ENCODE measurements around the gene FAM90A1. TPM values are rescaled to one million over a fixed set of nuclear protein-coding genes. Genes with fewer than 3 reads are reported as not detected.
A peak's percentile ranks its signal among the peaks of the same experiment; 100 is the strongest.
"Not testable (repeated sequence)": the region's sequence is repeated elsewhere in the genome, so short reads cannot be mapped to it uniquely, and the experiment has no call there.

The FAM90A1 gene
- total RNA-seq, 6 donors from 2014 or later, result 0.34 to 2.1 (median 0.37) TPM; not detected in 3

DNA sequence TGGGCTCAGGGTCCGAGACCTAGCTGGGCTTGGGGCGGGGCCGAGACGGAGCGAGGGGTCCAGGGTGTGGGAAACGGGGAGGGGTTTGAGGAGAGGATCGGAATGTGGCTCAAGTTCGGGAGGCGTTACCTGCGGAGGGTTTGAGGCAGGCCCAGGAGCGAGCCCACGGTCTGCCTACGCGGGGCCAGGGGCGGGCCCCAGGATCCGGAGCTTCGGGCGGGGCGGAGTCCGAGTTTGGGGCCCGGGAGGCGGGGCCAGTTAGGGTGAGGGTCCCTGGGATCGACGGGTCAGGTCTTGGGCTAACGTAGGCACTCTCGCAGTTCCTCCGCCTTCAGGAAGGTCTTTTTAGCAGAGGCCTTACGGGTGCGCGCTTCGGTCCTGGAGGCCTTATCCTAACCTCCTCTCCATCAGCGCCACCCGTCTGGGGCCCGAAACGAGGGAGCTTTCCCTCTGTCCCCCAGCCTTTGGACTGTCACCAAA, 16.3 kb upstream of the FAM90A1 start:
- H3K4me3 ChIP-seq, result peak overlapping the region; percentile 53 to 98 (median 90)
- ATAC-seq (ENCODE audit: low FRiP score in 2 of 2); DNase-seq; H3K4me1 ChIP-seq; H3K9me3 ChIP-seq; H3K36me3 ChIP-seq; H3K27me3 ChIP-seq: not testable (repeated sequence)
- H3K27ac ChIP-seq, result peak overlapping the region; percentile 85 to 94 (median 86)
- peak in 1 of 2 donors; percentile 49 for TF ChIP-seq POLR2AphosphoS5 (IDR thresholded peaks at IDR 0.05)
- WGBS, 2 donors, result 3% methylated on average over 14 to 19 of the region's 35 CpGs

DNA sequence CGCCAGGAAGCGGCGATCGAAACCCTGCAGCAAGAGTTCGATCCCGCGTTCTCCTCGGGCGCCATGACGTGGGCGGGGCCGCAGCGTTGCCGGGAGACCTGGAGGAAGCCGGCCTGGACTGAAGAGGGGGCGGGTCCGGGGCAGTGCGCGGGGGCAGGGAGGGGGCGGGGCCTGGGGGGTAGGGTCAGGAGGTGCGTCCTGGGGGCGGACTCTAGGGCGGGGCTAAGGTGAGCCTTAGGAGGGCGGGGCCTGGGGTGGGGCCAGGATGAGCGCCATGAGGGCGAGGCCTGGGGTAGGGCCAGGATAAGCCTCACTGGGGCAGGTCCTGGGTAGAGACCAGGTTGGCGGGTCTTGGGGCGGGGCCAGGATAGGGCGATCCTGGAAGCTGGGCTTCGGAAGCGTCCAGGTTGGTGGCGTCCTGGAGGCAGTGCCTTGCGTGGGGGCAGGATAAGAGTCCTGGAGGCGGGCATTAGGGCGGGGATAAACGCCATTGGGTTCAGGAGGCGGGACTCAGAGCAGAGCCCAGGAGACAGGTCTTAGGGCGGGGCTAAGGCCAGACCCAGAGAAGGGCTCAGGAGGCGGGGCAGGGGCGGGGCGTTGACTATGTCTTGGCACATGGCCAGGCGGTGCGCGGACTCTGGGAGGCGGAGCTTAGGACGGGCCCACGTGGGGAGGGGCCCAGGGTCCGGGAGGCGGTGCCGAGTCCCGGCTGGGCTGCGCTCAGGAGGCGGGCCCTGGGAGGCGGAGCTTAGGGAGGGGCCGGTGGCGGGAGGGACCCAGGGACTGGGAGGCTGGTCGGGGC, 15.7 kb upstream of the FAM90A1 start:
- H3K9me3 ChIP-seq, H3K4me1 ChIP-seq, H3K27me3 ChIP-seq, H3K36me3 ChIP-seq: not testable (repeated sequence)
- WGBS, 2 donors, result 0 to 1% methylated on average over 16 to 35 of the region's 57 CpGs
- ATAC-seq (ENCODE audit: low FRiP score in 2 of 2), result peak; percentile 99 to 100
- peak in 1 of 2 donors; percentile 52 for TF ChIP-seq POLR2AphosphoS5 (IDR thresholded peaks at IDR 0.05)
- peak in 1 of 4 donors; percentile 65 for TF ChIP-seq POLR2A (IDR thresholded peaks at IDR 0.05)
- H3K4me3 ChIP-seq, result peak overlapping the region; percentile 76 to 98 (median 90)
- peak overlapping the region; percentile 85 to 94 (median 86) for H3K27ac ChIP-seq
- DNase-seq, result peak; percentile 99 to 100

DNA sequence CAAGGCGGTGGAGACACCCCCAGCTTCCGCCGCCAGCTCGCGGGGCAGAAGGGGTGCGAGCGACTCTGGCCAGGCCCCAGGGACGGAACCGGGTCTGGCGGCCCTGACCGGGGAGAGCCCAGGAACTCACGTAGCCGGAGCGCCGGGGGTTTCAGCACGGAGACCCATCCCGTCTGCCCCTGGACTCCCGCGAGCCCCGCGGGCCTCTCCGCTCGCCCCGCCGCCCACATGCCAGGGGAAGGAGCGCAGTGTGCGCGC, 15.1 kb upstream of the FAM90A1 start:
- TF ChIP-seq, protein P1, sequence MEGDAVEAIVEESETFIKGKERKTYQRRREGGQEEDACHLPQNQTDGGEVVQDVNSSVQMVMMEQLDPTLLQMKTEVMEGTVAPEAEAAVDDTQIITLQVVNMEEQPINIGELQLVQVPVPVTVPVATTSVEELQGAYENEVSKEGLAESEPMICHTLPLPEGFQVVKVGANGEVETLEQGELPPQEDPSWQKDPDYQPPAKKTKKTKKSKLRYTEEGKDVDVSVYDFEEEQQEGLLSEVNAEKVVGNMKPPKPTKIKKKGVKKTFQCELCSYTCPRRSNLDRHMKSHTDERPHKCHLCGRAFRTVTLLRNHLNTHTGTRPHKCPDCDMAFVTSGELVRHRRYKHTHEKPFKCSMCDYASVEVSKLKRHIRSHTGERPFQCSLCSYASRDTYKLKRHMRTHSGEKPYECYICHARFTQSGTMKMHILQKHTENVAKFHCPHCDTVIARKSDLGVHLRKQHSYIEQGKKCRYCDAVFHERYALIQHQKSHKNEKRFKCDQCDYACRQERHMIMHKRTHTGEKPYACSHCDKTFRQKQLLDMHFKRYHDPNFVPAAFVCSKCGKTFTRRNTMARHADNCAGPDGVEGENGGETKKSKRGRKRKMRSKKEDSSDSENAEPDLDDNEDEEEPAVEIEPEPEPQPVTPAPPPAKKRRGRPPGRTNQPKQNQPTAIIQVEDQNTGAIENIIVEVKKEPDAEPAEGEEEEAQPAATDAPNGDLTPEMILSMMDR (IDR thresholded peaks at IDR 0.05), result peak in 1 of 6 experiments; percentile 12
- TF ChIP-seq POLR2A (IDR thresholded peaks at IDR 0.05), result peak in 1 of 4 donors; percentile 40
- Histone ChIP-seq H3K27ac (peak overlapping the region; percentile 85 to 94 (median 86)), H3K4me3 (peak overlapping the region; percentile 76 to 98 (median 90))
- H3K9me3 ChIP-seq; H3K36me3 ChIP-seq; DNase-seq; H3K4me1 ChIP-seq; ATAC-seq (ENCODE audit: low FRiP score in 2 of 2); H3K27me3 ChIP-seq: not testable (repeated sequence)
- WGBS, 2 donors, result 1% methylated on average over 16 of the region's 28 CpGs; no CpG with 5 or more reads in 1 of the 2 donors

DNA sequence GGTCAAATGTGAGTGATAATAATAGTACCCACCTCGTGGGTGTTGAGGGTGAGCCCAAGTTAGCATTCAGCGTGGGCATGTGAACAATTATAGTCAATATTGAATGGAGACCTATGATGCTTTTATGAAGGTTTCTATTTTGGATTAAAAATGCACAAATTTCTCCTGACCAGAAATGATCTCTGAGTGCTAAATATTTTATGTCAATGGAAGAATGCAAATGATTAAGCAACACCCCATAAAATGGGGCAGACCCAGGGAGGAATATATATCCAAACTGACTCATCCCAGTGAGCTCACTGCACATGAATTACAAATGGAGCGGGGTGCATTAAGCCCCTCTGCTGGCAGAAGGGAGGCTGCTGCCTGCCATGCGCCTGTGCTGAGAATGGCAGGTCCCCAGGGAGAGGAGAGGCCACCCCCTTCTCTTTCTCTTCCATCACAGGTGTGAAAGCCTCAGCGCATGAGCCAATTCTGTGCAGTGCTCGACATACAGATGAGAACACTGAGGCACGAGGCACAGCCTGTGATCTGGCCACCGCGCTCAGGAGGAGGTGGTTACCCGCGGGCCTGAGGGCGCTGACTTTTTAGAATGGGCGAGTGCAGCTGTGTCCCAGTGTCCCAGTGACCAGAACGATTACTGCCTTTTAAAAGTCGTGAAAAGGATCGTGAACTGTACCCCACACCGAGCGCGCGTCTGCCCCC, 14.7 kb upstream of the FAM90A1 start:
- H3K4me3 ChIP-seq, result peak overlapping the region; percentile 76 to 98 (median 90)
- H3K4me1 ChIP-seq; H3K36me3 ChIP-seq; H3K27me3 ChIP-seq; H3K9me3 ChIP-seq; ATAC-seq (ENCODE audit: low FRiP score in 2 of 2): not testable (repeated sequence)
- whole genome bisulfite sequencing, 2 donors, result 6 to 35% methylated on average over 4 to 19 of the region's 20 CpGs
- peak overlapping the region; percentile 85 to 94 (median 86) for H3K27ac ChIP-seq
- peak in 1 of 2 donors; percentile 27 for DNase-seq

DNA sequence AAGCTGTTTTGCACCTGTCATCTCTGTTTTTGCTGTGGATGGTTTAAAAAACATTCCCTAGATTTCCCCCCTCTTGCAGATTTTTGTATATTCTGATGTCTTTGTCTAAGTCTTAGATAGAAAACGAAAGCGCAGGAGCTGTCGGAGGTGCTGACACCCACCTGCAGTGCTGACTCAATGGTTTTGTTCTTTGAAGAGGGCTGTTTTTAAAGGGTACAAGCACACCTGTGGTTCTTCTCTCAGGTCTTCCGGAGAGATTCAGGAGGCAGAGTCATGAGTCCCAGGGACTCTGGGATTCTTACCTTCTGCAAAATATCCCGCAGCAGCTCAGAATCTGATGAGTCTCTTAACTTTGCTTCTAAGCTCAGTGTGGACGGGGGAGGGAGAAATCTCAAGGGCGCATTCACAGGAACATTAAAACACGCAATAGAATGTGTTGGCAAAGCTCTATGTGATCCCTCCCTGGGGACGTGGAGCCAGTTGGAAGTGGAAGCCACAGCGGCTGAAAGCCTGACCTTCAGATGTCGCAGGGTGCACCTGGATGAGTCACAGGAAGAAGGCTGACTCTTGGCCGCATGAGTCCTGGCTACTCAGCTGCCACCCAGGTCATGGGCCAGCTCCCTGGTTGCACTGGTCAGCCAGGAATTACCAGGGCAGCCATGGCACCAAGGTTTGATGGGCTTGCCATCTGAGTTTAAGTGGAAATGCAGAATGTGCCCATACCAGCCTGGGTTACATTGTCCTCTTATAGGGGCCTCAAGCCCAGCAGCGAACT, 13.1 kb upstream of the FAM90A1 start:
- not testable (repeated sequence) for H3K4me3 ChIP-seq
- WGBS, 2 donors, result 77 to 85% methylated on average over 8 to 11 of the region's 13 CpGs

DNA sequence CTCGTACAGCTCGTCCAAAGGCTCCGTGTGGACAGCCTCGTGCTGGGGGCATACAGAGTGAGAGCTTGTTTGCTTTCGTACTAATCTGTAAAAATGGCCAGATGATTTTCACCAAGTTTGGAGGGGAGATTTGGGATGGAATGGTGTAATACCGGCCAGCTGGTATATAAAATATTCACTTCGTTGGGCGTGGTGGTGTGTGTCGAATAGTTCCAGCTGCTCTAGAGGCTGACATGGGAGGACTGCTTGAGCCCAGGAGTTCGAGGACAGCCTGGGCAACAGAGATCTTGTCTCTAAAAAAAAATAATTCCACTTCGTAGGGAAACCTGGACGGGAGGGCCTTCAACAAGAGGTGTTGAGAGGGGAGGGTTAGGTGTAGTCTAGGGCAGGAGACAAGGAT, 9.6 kb upstream of the FAM90A1 start:
- not testable (repeated sequence) for ATAC-seq (ENCODE audit: low FRiP score in 2 of 2); DNase-seq; H3K27me3 ChIP-seq; H3K9me3 ChIP-seq; H3K36me3 ChIP-seq; H3K4me1 ChIP-seq; H3K4me3 ChIP-seq; H3K27ac ChIP-seq
- 71 to 72% methylated on average over 12 of the region's 12 CpGs for whole genome bisulfite sequencing, 2 donors
- peak; percentile 17 to 85 for TF ChIP-seq POLR2AphosphoS5 (IDR thresholded peaks at IDR 0.05)

More for the DNA sequence above, 13.1 kb upstream of the FAM90A1 start:
- not testable (repeated sequence) for H3K4me1 ChIP-seq; H3K9me3 ChIP-seq; H3K27me3 ChIP-seq; ATAC-seq (ENCODE audit: low FRiP score in 2 of 2); H3K36me3 ChIP-seq; DNase-seq; H3K27ac ChIP-seq

DNA sequence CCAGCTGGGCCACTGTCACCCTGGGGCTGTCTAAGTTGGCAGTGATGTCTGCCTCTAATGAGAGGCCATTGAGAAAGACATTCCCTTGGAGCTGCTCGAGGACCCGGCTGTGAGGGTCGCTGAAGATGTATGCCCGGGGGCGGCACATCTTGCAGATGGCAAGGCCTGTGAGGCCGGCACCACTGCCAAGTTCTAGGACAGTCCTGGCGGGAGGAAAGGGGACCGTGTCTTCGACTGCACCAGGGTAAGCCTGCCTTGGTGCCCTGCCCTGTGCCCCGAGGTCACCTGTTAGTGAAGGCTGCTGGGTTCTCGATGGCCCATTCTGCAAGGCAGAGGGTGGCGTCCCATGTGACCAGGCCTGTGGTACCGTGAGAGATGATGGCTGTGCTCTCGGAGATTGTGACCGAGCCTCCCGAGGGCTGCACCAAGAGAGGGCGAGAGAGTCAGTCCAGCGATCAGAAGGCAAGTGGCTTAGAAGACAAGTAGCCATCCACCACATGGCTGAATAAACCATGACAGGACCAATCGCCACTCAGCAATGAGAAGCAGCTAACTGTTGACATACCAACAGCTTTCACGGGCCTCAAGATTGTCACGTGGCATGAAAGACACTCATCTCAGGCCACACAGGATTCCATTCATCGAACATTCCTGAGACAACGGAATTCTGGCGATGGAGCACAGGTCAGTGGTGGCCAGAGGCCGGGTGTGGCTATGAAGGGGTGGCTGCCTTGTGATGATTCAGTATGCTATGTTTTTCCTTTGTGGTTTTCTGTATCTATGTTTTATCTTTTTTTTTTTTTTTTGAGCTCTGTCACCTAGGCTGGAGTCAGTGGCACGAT, 8.1 kb upstream of the FAM90A1 start:
- ATAC-seq (ENCODE audit: low FRiP score in 2 of 2); H3K27me3 ChIP-seq: not testable (repeated sequence)

DNA sequence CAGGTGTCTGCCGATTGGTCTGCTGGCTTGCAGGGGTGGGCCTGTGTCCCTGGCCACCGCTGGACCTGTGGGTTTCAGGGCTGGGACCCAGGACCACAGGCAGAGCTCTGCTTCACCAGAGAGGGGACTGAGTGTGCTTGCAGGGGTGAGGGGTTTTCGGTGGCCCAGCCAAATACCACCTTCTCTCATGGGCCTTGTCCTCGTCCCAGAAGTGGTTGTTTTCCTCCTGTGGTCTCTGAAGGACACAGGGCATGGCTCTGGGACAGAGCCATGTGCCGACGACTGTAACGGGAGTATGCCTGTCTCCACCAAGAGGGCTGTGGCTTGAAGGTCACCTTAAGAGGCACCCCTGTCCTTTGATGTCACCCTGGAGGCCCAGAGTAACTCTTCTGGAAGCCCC, 7.3 kb upstream of the FAM90A1 start:
- not testable (repeated sequence) for H3K4me1 ChIP-seq; H3K36me3 ChIP-seq; H3K9me3 ChIP-seq; ATAC-seq (ENCODE audit: low FRiP score in 2 of 2); H3K4me3 ChIP-seq; H3K27ac ChIP-seq; DNase-seq; H3K27me3 ChIP-seq
- 84 to 93% methylated on average over 2 to 7 of the region's 7 CpGs for WGBS, 2 donors

More for the DNA sequence above, 8.1 kb upstream of the FAM90A1 start:
- not testable (repeated sequence) for H3K27ac ChIP-seq, H3K9me3 ChIP-seq, H3K4me3 ChIP-seq, H3K4me1 ChIP-seq, H3K36me3 ChIP-seq
- WGBS, 2 donors, result 85 to 87% methylated on average over 10 to 26 of the region's 26 CpGs
- peak in 1 of 2 donors; percentile 51 for DNase-seq

DNA sequence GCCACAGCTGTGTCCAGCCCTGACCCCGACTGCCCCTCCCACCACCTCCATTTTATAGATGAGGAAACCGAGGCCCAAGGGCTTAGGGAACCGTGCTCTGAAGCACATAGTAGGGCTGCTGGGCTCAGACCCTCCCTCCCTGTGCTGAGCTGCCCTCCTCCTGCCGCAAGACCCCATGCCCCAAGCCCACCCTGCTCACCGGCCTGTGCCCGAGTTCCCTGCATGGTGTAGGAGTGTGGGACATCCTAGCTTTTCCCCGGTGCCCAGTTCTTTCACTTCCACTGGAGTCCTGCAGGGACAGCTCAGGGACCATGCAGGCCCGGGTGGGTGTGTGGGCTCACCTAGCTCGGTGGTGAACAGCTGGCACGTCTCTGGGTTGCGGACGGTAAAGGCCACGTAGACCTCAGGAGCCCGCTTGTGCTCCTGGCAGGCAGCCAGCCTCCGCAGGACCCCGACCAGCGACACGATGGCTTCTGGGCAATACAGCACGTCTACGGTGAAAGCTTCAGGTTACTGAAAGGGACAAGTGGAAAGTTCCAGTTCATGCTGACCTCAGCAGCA, 6.6 kb upstream of the FAM90A1 start:
- H3K4me1 ChIP-seq; H3K9me3 ChIP-seq; H3K4me3 ChIP-seq; H3K27me3 ChIP-seq; H3K27ac ChIP-seq; H3K36me3 ChIP-seq; ATAC-seq (ENCODE audit: low FRiP score in 2 of 2): not testable (repeated sequence)
- 81% methylated on average over 16 of the region's 20 CpGs; no CpG with 5 or more reads in 1 of the 2 donors for WGBS, 2 donors
- DNase-seq, result peak in 1 of 2 donors; percentile 64

DNA sequence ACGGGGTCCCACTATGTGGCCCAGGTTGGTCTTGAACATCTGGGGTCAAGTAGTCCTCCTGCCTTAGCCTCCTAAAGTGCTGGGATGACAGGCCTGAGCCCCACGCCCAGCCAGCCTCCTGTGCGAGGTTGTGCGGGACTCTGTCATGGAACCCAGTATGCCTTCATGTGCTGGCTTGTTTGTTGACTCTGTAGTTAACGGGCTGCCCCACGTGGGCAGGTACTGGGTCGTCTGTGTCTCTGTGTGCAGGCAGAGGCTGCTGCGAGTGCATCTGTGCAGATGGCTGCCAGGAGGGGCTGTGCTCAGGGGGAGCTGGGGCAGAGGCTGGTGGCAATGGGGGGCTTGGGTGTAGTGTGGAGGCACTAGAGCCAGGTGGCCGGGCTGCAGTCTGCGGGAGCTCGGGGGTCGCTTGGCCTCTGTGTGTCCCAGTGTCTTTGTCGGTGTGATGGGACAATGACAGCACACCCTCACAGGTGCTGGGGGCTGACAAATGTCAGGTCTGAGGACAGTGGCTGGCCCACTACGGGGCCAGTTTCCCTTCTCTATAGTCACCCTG, 6.0 kb upstream of the FAM90A1 start:
- H3K4me1 ChIP-seq; H3K27me3 ChIP-seq; H3K27ac ChIP-seq; H3K9me3 ChIP-seq; H3K4me3 ChIP-seq; H3K36me3 ChIP-seq; ATAC-seq (ENCODE audit: low FRiP score in 2 of 2): not testable (repeated sequence)
- WGBS, 2 donors, result 90 to 91% methylated on average over 6 to 14 of the region's 14 CpGs
- peak in 1 of 2 donors; percentile 60 for DNase-seq
